WTC11 (cell line): ENCODE measurements around the gene LGR6. TPM values are rescaled to one million over a fixed set of nuclear protein-coding genes. Genes with fewer than 3 reads are reported as not detected.

Experiments
- ATAC-seq: fragments of 200-7000 bp; cut with Tn5 transposase; 2 replicates; pipeline ENCODE4 v1.10.0; 2021; ENCODE audit warnings: mild to moderate bottlenecking, moderate library complexity
- CTCF ChIA-PET: fragments of 300-600 bp; sonication (Branson Sonifier 250); formaldehyde crosslinking; loops from one replicate; lab custom pipeline; 2021; ENCODE audit warnings: antibody characterized with exemption; lab: Charles Lee
- POLR2A ChIA-PET: fragments of 350-600 bp; sonication (Branson Sonifier 250); formaldehyde crosslinking; loops from one replicate; lab custom pipeline; 2021; ENCODE audit warnings: antibody characterized with exemption; lab: Charles Lee
- DNase-seq: peaks from one replicate; pipeline ENCODE4 v3.0.0; 2021; ENCODE audit warnings: low spot score
- H3K27ac Mint-ChIP-seq: 2 replicates; pipeline ENCODE4 v1.8.0; 2021; ENCODE audit warnings: mixed read lengths
- H3K27me3 Mint-ChIP-seq: 2 replicates; pipeline ENCODE4 v1.8.0; 2021; ENCODE audit warnings: low read depth, mild to moderate bottlenecking, moderate library complexity, mixed read lengths
- H3K36me3 Mint-ChIP-seq: 2 replicates; pipeline ENCODE4 v1.8.0; 2021; ENCODE audit warnings: mixed read lengths
- H3K4me1 Mint-ChIP-seq: 2 replicates; pipeline ENCODE4 v1.8.0; 2022; ENCODE audit warnings: mixed read lengths
- H3K4me3 Mint-ChIP-seq: 2 replicates; pipeline ENCODE4 v1.8.0; 2021; ENCODE audit warnings: mild to moderate bottlenecking, moderate library complexity, mixed read lengths
- H3K9me3 Mint-ChIP-seq: 2 replicates; pipeline ENCODE4 v1.8.0; 2021; ENCODE audit warnings: mixed read lengths
- ATF6 ChIP-seq: sonication (generic); formaldehyde crosslinking; IDR thresholded peaks from 2 replicates; pipeline ENCODE4 v1.8.1; 2023; ENCODE audit warnings: mild to moderate bottlenecking, missing genetic modification reagents
- FOXJ3 ChIP-seq: sonication (generic); formaldehyde crosslinking; IDR thresholded peaks from 2 replicates; pipeline ENCODE4 v1.9.0; 2021; ENCODE audit warnings: missing genetic modification reagents, mild to moderate bottlenecking, borderline replicate concordance
- FOXP1 ChIP-seq: sonication (generic); formaldehyde crosslinking; IDR thresholded peaks from 2 replicates; pipeline ENCODE4 v1.8.0; 2022; ENCODE audit warnings: missing genetic modification reagents, mild to moderate bottlenecking, moderate library complexity, borderline replicate concordance
- GTF2I ChIP-seq: fragments of 250-450 bp; sonication (Bioruptor Pico); conservative IDR thresholded peaks from 2 replicates; pipeline ENCODE4 v1.4.0; 2021; ENCODE audit warnings: mild to moderate bottlenecking
- JAZF1 ChIP-seq: fragments of 250-450 bp; sonication (Bioruptor Pico); IDR thresholded peaks from 2 replicates; pipeline ENCODE4 v1.9.0; 2021; ENCODE audit warnings: moderate library complexity, mild to moderate bottlenecking, inconsistent platforms
- MAX ChIP-seq: sonication (generic); formaldehyde crosslinking; IDR thresholded peaks from 2 replicates; pipeline ENCODE4 v1.8.0; 2022; ENCODE audit warnings: mild to moderate bottlenecking, missing genetic modification reagents
- MYBL2 ChIP-seq: sonication (generic); formaldehyde crosslinking; IDR thresholded peaks from 2 replicates; pipeline ENCODE4 v1.8.1; 2023; ENCODE audit warnings: mild to moderate bottlenecking, moderate library complexity, missing genetic modification reagents
- NFYB ChIP-seq: sonication (generic); formaldehyde crosslinking; conservative IDR thresholded peaks from 2 replicates; pipeline ENCODE4 v1.8.0; 2022; ENCODE audit warnings: low read depth, missing genetic modification reagents
- NR3C1 ChIP-seq: sonication (generic); formaldehyde crosslinking; conservative IDR thresholded peaks from 2 replicates; pipeline ENCODE4 v1.8.1; 2023; ENCODE audit warnings: low read depth, mild to moderate bottlenecking, missing genetic modification reagents
- SMAD4 ChIP-seq: sonication (generic); formaldehyde crosslinking; IDR thresholded peaks from 2 replicates; pipeline ENCODE4 v1.8.0; 2022; ENCODE audit warnings: mild to moderate bottlenecking, missing genetic modification reagents
- SOX15 ChIP-seq: fragments of 250-450 bp; sonication (Bioruptor Pico); IDR thresholded peaks from 2 replicates; pipeline ENCODE4 v1.9.0; 2021; ENCODE audit warnings: mild to moderate bottlenecking
- SP1 ChIP-seq: sonication (generic); formaldehyde crosslinking; conservative IDR thresholded peaks from 2 replicates; pipeline ENCODE4 v1.8.1; 2022; ENCODE audit warnings: missing genetic modification reagents
- TEAD1 ChIP-seq: sonication (generic); formaldehyde crosslinking; IDR thresholded peaks from 2 replicates; pipeline ENCODE4 v1.8.0; 2022; ENCODE audit warnings: mild to moderate bottlenecking, missing genetic modification reagents
- USF2 ChIP-seq: sonication (generic); formaldehyde crosslinking; IDR thresholded peaks from 2 replicates; pipeline ENCODE4 v1.8.1; 2023; ENCODE audit warnings: mild to moderate bottlenecking, missing genetic modification reagents, moderate library complexity
- ZNF263 ChIP-seq: sonication (generic); formaldehyde crosslinking; IDR thresholded peaks from 2 replicates; pipeline ENCODE4 v1.8.1; 2022; ENCODE audit warnings: low read depth, mild to moderate bottlenecking, moderate library complexity, missing genetic modification reagents
- ZNF317 ChIP-seq: sonication (generic); formaldehyde crosslinking; IDR thresholded peaks from 2 replicates; pipeline ENCODE4 v1.8.1; 2023; ENCODE audit warnings: low read depth, mild to moderate bottlenecking, moderate library complexity, missing genetic modification reagents, borderline replicate concordance
- ZSCAN18 ChIP-seq: fragments of 250-450 bp; sonication (Bioruptor Pico); IDR thresholded peaks from 2 replicates; pipeline ENCODE4 v2.1.2; 2022; ENCODE audit warnings: mild to moderate bottlenecking, moderate library complexity
- total RNA-seq: library from RNA; stranded (reverse); gene quantifications from 3 replicates; pipeline ENCODE4 v1.2.3, GENCODE V29; 2021
- TF ChIP-seq, protein P1 (sequence below): fragments of 250-450 bp; sonication (Bioruptor Pico); conservative IDR thresholded peaks from 2 replicates; pipeline ENCODE4 v1.9.0; 2021; ENCODE audit warnings: mild to moderate bottlenecking
- TF ChIP-seq, protein P2 (sequence below): sonication (generic); formaldehyde crosslinking; IDR thresholded peaks from 2 replicates; pipeline ENCODE4 v1.8.1; 2023; ENCODE audit warnings: mild to moderate bottlenecking, missing genetic modification reagents, moderate library complexity
- TF ChIP-seq, protein P3 (sequence below): sonication (generic); formaldehyde crosslinking; IDR thresholded peaks from 2 replicates; pipeline ENCODE4 v1.8.1; 2022; ENCODE audit warnings: low read depth, mild to moderate bottlenecking, moderate library complexity, missing genetic modification reagents, borderline replicate concordance
- TF ChIP-seq, protein P4 (sequence below): fragments of 200-600 bp; IDR thresholded peaks from 2 replicates; pipeline ENCODE4 v1.8.0; 2022; ENCODE audit warnings: antibody characterized with exemption

The LGR6 gene
- total RNA-seq, 1 experiment from 2014 or later = 1.1 TPM

- ChIA-PET POLR2A (no interaction called here), CTCF (interaction anchor here (1.4 to 2.0 kb wide), 5 partner anchors 8 to 69 kb away, joined by 3 to 19 read pairs (median 6); partner anchors contain the start of gene PTPN7)
- no peak for DNase-seq
- no peak for TF ChIP-seq GTF2I (CRISPR knock-in tag)
- no peak for TF ChIP-seq ZNF263 (CRISPR knock-in tag)
- TF ChIP-seq NR3C1 (CRISPR knock-in tag) = no peak
- TF ChIP-seq, protein P1, sequence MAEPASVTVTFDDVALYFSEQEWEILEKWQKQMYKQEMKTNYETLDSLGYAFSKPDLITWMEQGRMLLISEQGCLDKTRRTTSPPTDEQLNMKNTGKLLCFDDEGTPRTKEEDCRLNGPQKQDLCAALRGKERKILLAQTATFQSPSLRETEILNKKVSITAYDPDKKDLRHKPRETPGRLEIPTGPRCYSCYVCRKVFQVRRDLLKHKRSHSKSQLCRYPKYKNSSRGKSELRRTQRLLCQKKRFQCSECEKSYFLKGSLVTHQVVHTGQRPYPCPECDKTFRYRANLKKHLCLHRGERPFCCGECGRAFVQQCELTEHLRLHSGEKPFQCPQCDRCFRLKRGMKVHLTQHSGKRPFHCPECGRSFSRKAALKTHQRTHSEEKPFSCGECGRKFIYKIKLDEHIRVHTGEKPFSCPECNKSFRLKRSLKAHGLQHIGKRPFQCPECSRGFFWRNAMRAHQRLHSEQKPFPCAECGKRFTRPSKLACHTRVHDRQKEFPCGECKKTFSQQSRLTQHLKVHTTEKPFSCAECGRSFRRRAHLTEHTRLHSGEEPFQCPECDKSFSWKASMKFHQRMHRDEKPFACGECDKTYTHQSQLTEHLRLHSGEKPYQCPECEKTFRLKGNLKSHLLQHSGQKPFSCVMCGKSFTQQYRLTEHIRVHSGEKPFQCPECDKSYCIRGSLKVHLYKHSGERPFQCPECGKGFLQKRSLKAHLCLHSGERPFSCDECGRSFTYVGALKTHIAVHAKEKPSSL = no peak
- no peak for TF ChIP-seq USF2
- TF ChIP-seq ZSCAN18 = no peak
- TF ChIP-seq NFYB (CRISPR knock-in tag) = no peak
- no peak for TF ChIP-seq MAX (CRISPR knock-in tag)
- Mint-ChIP-seq H3K27ac (no peak overlapping the region), H3K9me3 (no peaks in the 10 kb centered on the region), H3K4me1 (peaks cover 13% of the 10 kb centered on the region), H3K4me3 (no peak overlapping the region), H3K27me3 (peaks cover 4% of the 10 kb centered on the region; the same call in 1 of the 2 replicates), H3K36me3 (no peaks in the 10 kb centered on the region)
- no peak for ATAC-seq
Observed at GRCh38 chr1:202182040-202182877, 11.3 kb upstream of the LGR6 start.

- ChIA-PET POLR2A (interaction anchor here (0.6 kb wide), 1 partner anchor 156 kb away, joined by 3 read pairs; no protein-coding TSS in a partner anchor), CTCF (interaction anchor here (0.5 to 2.3 kb wide), 33 partner anchors 8 to 535 kb away, joined by 3 to 27 read pairs (median 4); partner anchors contain the start of gene LGR6)
- DNase-seq = peak; percentile 98
- ATAC-seq = peak; percentile 94
- Mint-ChIP-seq H3K4me1 (peaks cover 13% of the 10 kb centered on the region), H3K27me3 (peaks cover 4% of the 10 kb centered on the region; the same call in 1 of the 2 replicates), H3K27ac (0 out of 2 replicates have a peak overlapping the region, but pooled peaks have one; percentile 78), H3K9me3 (no peaks in the 10 kb centered on the region), H3K36me3 (no peaks in the 10 kb centered on the region), H3K4me3 (peak overlapping the region; percentile 38)
- TF ChIP-seq, protein P2, sequence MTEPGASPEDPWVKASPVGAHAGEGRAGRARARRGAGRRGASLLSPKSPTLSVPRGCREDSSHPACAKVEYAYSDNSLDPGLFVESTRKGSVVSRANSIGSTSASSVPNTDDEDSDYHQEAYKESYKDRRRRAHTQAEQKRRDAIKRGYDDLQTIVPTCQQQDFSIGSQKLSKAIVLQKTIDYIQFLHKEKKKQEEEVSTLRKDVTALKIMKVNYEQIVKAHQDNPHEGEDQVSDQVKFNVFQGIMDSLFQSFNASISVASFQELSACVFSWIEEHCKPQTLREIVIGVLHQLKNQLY (CRISPR knock-in tag) = no peak
- peak; percentile 71 for TF ChIP-seq SP1 (CRISPR knock-in tag)
- TF ChIP-seq SMAD4 (CRISPR knock-in tag) = no peak
- 0 out of 2 replicates have a peak, but pooled peaks have one; percentile 47 for TF ChIP-seq TEAD1 (CRISPR knock-in tag)
- TF ChIP-seq ZNF317 = no peak
- TF ChIP-seq, protein P3, sequence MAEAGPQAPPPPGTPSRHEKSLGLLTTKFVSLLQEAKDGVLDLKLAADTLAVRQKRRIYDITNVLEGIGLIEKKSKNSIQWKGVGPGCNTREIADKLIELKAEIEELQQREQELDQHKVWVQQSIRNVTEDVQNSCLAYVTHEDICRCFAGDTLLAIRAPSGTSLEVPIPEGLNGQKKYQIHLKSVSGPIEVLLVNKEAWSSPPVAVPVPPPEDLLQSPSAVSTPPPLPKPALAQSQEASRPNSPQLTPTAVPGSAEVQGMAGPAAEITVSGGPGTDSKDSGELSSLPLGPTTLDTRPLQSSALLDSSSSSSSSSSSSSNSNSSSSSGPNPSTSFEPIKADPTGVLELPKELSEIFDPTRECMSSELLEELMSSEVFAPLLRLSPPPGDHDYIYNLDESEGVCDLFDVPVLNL (CRISPR knock-in tag) = no peak
- no peak for TF ChIP-seq FOXP1 (CRISPR knock-in tag)
- TF ChIP-seq MYBL2 (CRISPR knock-in tag) = no peak
- no peak for TF ChIP-seq ATF6 (CRISPR knock-in tag)
- TF ChIP-seq SOX15 (CRISPR knock-in tag) = no peak
- TF ChIP-seq, protein P4, sequence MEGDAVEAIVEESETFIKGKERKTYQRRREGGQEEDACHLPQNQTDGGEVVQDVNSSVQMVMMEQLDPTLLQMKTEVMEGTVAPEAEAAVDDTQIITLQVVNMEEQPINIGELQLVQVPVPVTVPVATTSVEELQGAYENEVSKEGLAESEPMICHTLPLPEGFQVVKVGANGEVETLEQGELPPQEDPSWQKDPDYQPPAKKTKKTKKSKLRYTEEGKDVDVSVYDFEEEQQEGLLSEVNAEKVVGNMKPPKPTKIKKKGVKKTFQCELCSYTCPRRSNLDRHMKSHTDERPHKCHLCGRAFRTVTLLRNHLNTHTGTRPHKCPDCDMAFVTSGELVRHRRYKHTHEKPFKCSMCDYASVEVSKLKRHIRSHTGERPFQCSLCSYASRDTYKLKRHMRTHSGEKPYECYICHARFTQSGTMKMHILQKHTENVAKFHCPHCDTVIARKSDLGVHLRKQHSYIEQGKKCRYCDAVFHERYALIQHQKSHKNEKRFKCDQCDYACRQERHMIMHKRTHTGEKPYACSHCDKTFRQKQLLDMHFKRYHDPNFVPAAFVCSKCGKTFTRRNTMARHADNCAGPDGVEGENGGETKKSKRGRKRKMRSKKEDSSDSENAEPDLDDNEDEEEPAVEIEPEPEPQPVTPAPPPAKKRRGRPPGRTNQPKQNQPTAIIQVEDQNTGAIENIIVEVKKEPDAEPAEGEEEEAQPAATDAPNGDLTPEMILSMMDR = peak; percentile 85
- no peak for TF ChIP-seq JAZF1 (CRISPR knock-in tag)
- TF ChIP-seq FOXJ3 = no peak
- no peak for TF ChIP-seq MAX (CRISPR knock-in tag)
Observed at GRCh38 chr1:202184750-202185460, 8.7 kb upstream of the LGR6 start.
